Neural cell (in vitro differentiated cells): ENCODE results near the gene ANKRD31. TPM values are rescaled to one million over a fixed set of nuclear protein-coding genes. Genes with fewer than 3 reads are reported as not detected.

Experiments
- H2AFZ ChIP-seq: fragments of 200-600, 300-800 bp; sonication (generic), shearing (Covaris generic); 2 replicates; pipeline ENCODE4 v1.6.0; 2014; ENCODE audit warnings: low read depth, mild to moderate bottlenecking, antibody characterized with exemption, low read length, moderate library complexity
- H3F3A ChIP-seq: fragments of 200-600 bp; shearing (Covaris generic); 2 replicates; pipeline ENCODE4 v1.6.1; 2016; ENCODE audit warnings: mild to moderate bottlenecking, moderate library complexity, mixed read lengths, antibody characterized with exemption, low read length; ENCODE audit not compliant: insufficient read depth, poor library complexity, severe bottlenecking
- H3K27ac ChIP-seq: fragments of 200-600, 300-800 bp; sonication (generic), shearing (Covaris generic); 2 replicates; pipeline ENCODE4 v1.5.1; 2014; ENCODE audit warnings: mild to moderate bottlenecking, low read length, moderate library complexity
- H3K27me3 ChIP-seq: fragments of 300-800, 200-600 bp; sonication (generic), shearing (Covaris generic); 2 replicates; pipeline ENCODE4 v1.6.0; 2014; ENCODE audit warnings: mild to moderate bottlenecking, low read depth, low read length, moderate library complexity; ENCODE audit not compliant: insufficient read depth
- H3K36me3 ChIP-seq: fragments of 300-800, 200-600 bp; sonication (generic), shearing (Covaris generic); 2 replicates; pipeline ENCODE4 v1.5.1; 2014; ENCODE audit warnings: mild to moderate bottlenecking, antibody characterized with exemption, low read length, moderate library complexity; ENCODE audit not compliant: insufficient read depth
- H3K4me2 ChIP-seq: fragments of 300-800, 200-600 bp; sonication (generic), shearing (Covaris generic); 2 replicates; pipeline ENCODE4 v1.6.0; 2014; ENCODE audit warnings: mild to moderate bottlenecking, low read length
- H3K4me3 ChIP-seq: fragments of 300-800, 200-600 bp; sonication (generic), shearing (Covaris generic); 2 replicates; pipeline ENCODE4 v1.5.1; 2014; ENCODE audit warnings: mild to moderate bottlenecking, low read length, moderate library complexity
- H3K79me2 ChIP-seq: fragments of 200-600 bp; shearing (Covaris generic); replicated peaks from 2 replicates; pipeline ENCODE4 v1.6.0; 2014; ENCODE audit warnings: mild to moderate bottlenecking, low read length, moderate library complexity; ENCODE audit not compliant: insufficient read depth
- H3K9ac ChIP-seq: fragments of 300-800, 200-600 bp; sonication (generic), shearing (Covaris generic); 2 replicates; pipeline ENCODE4 v1.6.1; 2016; ENCODE audit warnings: mild to moderate bottlenecking, low read length, mixed read lengths
- H3K9me2 ChIP-seq: fragments of 200-600 bp; shearing (Covaris generic); 2 replicates; pipeline ENCODE4 v1.6.1; 2016; ENCODE audit warnings: mild to moderate bottlenecking, low read length, mixed read lengths; ENCODE audit not compliant: insufficient read depth
- H3K9me3 ChIP-seq: fragments of 200-600, 300-800 bp; sonication (generic), shearing (Covaris generic); 2 replicates; pipeline ENCODE4 v1.6.1; 2016; ENCODE audit warnings: mild to moderate bottlenecking, mixed run types, low read length, moderate library complexity, mixed read lengths
- H4K20me1 ChIP-seq: fragments of 200-600 bp; shearing (Covaris generic); 2 replicates; pipeline ENCODE4 v1.6.1; 2016; ENCODE audit warnings: mild to moderate bottlenecking, mixed run types; ENCODE audit not compliant: insufficient read depth
- CTCF ChIP-seq: fragments of 450-650 bp; IDR thresholded peaks from 2 replicates; pipeline ENCODE4 v1.5.1; 2014; ENCODE audit warnings: antibody characterized with exemption, mild to moderate bottlenecking, moderate library complexity; ENCODE audit not compliant: poor library complexity, severe bottlenecking
- EP300 ChIP-seq: fragments of 450-650 bp; conservative IDR thresholded peaks from 2 replicates; pipeline ENCODE4 v1.6.1; 2014; ENCODE audit warnings: antibody characterized with exemption, mild to moderate bottlenecking, moderate library complexity; ENCODE audit not compliant: poor library complexity, severe bottlenecking
- EZH2 ChIP-seq: fragments of 200-600, 300-800 bp; shearing (Covaris generic), sonication (generic); IDR thresholded peaks from 2 replicates; pipeline ENCODE4 v1.6.1; 2014; ENCODE audit warnings: antibody characterized with exemption, low read length, borderline replicate concordance, mild to moderate bottlenecking; ENCODE audit not compliant: insufficient read depth, poor library complexity, severe bottlenecking
- MXI1 ChIP-seq: fragments of 450-650 bp; conservative IDR thresholded peaks from 2 replicates; pipeline ENCODE4 v1.6.1; 2014; ENCODE audit warnings: antibody characterized with exemption, mild to moderate bottlenecking; ENCODE audit not compliant: poor library complexity, severe bottlenecking
- POLR2AphosphoS5 ChIP-seq: IDR thresholded peaks from 2 replicates; pipeline ENCODE4 v1.6.1; 2012
- RAD21 ChIP-seq: fragments of 450-650 bp; conservative IDR thresholded peaks from 2 replicates; pipeline ENCODE4 v1.6.1; 2014; ENCODE audit warnings: antibody characterized with exemption, mild to moderate bottlenecking, moderate library complexity
- SMC3 ChIP-seq: fragments of 450-650 bp; conservative IDR thresholded peaks from 2 replicates; pipeline ENCODE4 v1.6.1; 2014; ENCODE audit warnings: antibody characterized with exemption, mild to moderate bottlenecking, moderate library complexity; ENCODE audit not compliant: poor library complexity
- TAF1 ChIP-seq: IDR thresholded peaks from 2 replicates; pipeline ENCODE4 v1.6.1; 2012; ENCODE audit warnings: low read depth
- polyA plus RNA-seq: library from polyadenylated mRNA; depleted of rRNA; stranded (reverse); fragments of >200 nt; gene quantifications from 2 replicates; pipeline ENCODE4 v1.2.3, GENCODE V29; 2014
- TF ChIP-seq, protein P1 (sequence below): IDR thresholded peaks from 2 replicates; pipeline ENCODE4 v1.6.1; 2012; ENCODE audit warnings: borderline replicate concordance

The ANKRD31 gene
- polyA plus RNA-seq, 1 donor from 2014 or later = 0.62 TPM

DNA sequence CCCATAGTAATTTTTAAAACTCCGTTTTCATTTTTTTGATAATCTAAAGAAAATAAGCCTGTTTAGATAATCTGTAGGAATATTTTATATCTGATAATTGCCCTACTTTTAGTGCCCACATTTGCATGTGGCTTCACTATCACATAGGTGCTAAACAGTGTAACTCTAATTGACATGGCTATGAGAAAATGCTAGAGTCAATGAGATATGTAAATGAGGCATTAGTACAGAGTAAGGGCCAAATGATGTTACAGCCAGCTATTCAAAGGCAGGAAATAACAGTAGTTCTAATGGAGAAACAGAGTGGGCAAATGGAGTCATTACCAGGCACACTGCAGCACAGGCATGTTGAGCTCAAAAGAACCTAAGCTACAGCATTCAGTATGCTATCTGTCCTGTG is 147.0 kb downstream of the ANKRD31 start:
- no peak overlapping the region for H3K27ac ChIP-seq
- no peaks in the 10 kb centered on the region for H3K9me2 ChIP-seq
- no peak for TF ChIP-seq RAD21
- TF ChIP-seq, protein P1, sequence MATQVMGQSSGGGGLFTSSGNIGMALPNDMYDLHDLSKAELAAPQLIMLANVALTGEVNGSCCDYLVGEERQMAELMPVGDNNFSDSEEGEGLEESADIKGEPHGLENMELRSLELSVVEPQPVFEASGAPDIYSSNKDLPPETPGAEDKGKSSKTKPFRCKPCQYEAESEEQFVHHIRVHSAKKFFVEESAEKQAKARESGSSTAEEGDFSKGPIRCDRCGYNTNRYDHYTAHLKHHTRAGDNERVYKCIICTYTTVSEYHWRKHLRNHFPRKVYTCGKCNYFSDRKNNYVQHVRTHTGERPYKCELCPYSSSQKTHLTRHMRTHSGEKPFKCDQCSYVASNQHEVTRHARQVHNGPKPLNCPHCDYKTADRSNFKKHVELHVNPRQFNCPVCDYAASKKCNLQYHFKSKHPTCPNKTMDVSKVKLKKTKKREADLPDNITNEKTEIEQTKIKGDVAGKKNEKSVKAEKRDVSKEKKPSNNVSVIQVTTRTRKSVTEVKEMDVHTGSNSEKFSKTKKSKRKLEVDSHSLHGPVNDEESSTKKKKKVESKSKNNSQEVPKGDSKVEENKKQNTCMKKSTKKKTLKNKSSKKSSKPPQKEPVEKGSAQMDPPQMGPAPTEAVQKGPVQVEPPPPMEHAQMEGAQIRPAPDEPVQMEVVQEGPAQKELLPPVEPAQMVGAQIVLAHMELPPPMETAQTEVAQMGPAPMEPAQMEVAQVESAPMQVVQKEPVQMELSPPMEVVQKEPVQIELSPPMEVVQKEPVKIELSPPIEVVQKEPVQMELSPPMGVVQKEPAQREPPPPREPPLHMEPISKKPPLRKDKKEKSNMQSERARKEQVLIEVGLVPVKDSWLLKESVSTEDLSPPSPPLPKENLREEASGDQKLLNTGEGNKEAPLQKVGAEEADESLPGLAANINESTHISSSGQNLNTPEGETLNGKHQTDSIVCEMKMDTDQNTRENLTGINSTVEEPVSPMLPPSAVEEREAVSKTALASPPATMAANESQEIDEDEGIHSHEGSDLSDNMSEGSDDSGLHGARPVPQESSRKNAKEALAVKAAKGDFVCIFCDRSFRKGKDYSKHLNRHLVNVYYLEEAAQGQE = no peak
- no peak for TF ChIP-seq MXI1
- TF ChIP-seq SMC3 = no peak
- TF ChIP-seq EP300 = no peak
- no peak for TF ChIP-seq CTCF
- TF ChIP-seq EZH2 = no peak
- TF ChIP-seq POLR2AphosphoS5 = no peak
- TF ChIP-seq TAF1 = no peak
- no peak overlapping the region for H2AFZ ChIP-seq
- no peak overlapping the region for H3K9ac ChIP-seq
- H3F3A ChIP-seq = no peaks in the 10 kb centered on the region
- no peak overlapping the region for H3K4me2 ChIP-seq
- no peaks in the 10 kb centered on the region for H3K27me3 ChIP-seq
- no peaks in the 10 kb centered on the region for H4K20me1 ChIP-seq
- no peaks in the 10 kb centered on the region for H3K36me3 ChIP-seq
- H3K79me2 ChIP-seq = no peaks in the 10 kb centered on the region
- no peak overlapping the region for H3K4me3 ChIP-seq
- no peaks in the 10 kb centered on the region for H3K9me3 ChIP-seq

GRCh38 chr5:75089137-75089536 is 147.5 kb downstream of the ANKRD31 start:
- H3K9ac ChIP-seq = no peak overlapping the region
- no peak overlapping the region for H3K27ac ChIP-seq
- no peaks in the 10 kb centered on the region for H3F3A ChIP-seq
- no peaks in the 10 kb centered on the region for H3K36me3 ChIP-seq
- no peaks in the 10 kb centered on the region for H3K9me3 ChIP-seq
- no peaks in the 10 kb centered on the region for H3K9me2 ChIP-seq
- H3K4me3 ChIP-seq = no peak overlapping the region
- no peaks in the 10 kb centered on the region for H4K20me1 ChIP-seq
- H2AFZ ChIP-seq = no peak overlapping the region
- no peaks in the 10 kb centered on the region for H3K27me3 ChIP-seq
- H3K79me2 ChIP-seq = no peaks in the 10 kb centered on the region
- H3K4me2 ChIP-seq = no peak overlapping the region
- no peak for TF ChIP-seq CTCF
- no peak for TF ChIP-seq MXI1
- TF ChIP-seq SMC3 = no peak
- TF ChIP-seq RAD21 = no peak
- no peak for TF ChIP-seq POLR2AphosphoS5
- TF ChIP-seq EZH2 = no peak
- no peak for TF ChIP-seq TAF1
- TF ChIP-seq, protein P1 = no peak
- no peak for TF ChIP-seq EP300
